Right lobe of liver (tissue), 4 donors: ENCODE measurements around the gene GRM2.

Experiments
- CTCF ChIP-seq, 4 donors: fragments of 200-600 bp in 3 of 4; fragments of 450-650 bp in 1 of 4; IDR thresholded peaks; one replicate each; pipeline versions ENCODE4 v1.5.1 to v1.8.0; 2016 to 2022; ENCODE audit warnings: antibody characterized with exemption in 4 of 4, mild to moderate bottlenecking in 2 of 4
- POLR2A ChIP-seq: fragments of 450-650 bp; IDR thresholded peaks from one replicate; pipeline ENCODE4 v1.6.1; 2017; ENCODE audit warnings: antibody characterized with exemption, mild to moderate bottlenecking
- donor health status: DM: no; HTN: no; CAD: no.
- donor health status: DM: no; HTN: no; CAD: no.
- donor health status: DM: no; HTN: yes; CAD: no.

GRCh38 chr3:51706788-51707731 is at the start of gene GRM2:
- TF ChIP-seq CTCF (IDR thresholded peaks at IDR 0.05) (no peak), POLR2A (no peak)
